WTC11 (cell line): ENCODE data around the gene PRRC2C. TPM values are rescaled to one million over a fixed set of nuclear protein-coding genes. Genes with fewer than 3 reads are reported as not detected.

Source experiments
- ATAC-seq: fragments of 200-7000 bp; cut with Tn5 transposase; 2 replicates; pipeline ENCODE4 v1.10.0; 2021; ENCODE audit warnings: mild to moderate bottlenecking, moderate library complexity
- CTCF ChIA-PET: fragments of 300-600 bp; sonication (Branson Sonifier 250); formaldehyde crosslinking; loops from one replicate; lab custom pipeline; 2021; ENCODE audit warnings: antibody characterized with exemption; lab: Charles Lee
- POLR2A ChIA-PET: fragments of 350-600 bp; sonication (Branson Sonifier 250); formaldehyde crosslinking; loops from one replicate; lab custom pipeline; 2021; ENCODE audit warnings: antibody characterized with exemption; lab: Charles Lee
- DNase-seq: peaks from one replicate; pipeline ENCODE4 v3.0.0; 2021; ENCODE audit warnings: low spot score
- H3K27ac Mint-ChIP-seq: 2 replicates; pipeline ENCODE4 v1.8.0; 2021; ENCODE audit warnings: mixed read lengths
- H3K27me3 Mint-ChIP-seq: 2 replicates; pipeline ENCODE4 v1.8.0; 2021; ENCODE audit warnings: low read depth, mild to moderate bottlenecking, moderate library complexity, mixed read lengths
- H3K36me3 Mint-ChIP-seq: 2 replicates; pipeline ENCODE4 v1.8.0; 2021; ENCODE audit warnings: mixed read lengths
- H3K4me1 Mint-ChIP-seq: 2 replicates; pipeline ENCODE4 v1.8.0; 2022; ENCODE audit warnings: mixed read lengths
- H3K4me3 Mint-ChIP-seq: 2 replicates; pipeline ENCODE4 v1.8.0; 2021; ENCODE audit warnings: mild to moderate bottlenecking, moderate library complexity, mixed read lengths
- H3K9me3 Mint-ChIP-seq: 2 replicates; pipeline ENCODE4 v1.8.0; 2021; ENCODE audit warnings: mixed read lengths
- CBFB ChIP-seq: sonication (generic); formaldehyde crosslinking; IDR thresholded peaks from 2 replicates; pipeline ENCODE4 v1.8.1; 2022; ENCODE audit warnings: mild to moderate bottlenecking, low read depth, missing genetic modification reagents
- CDX4 ChIP-seq: fragments of 250-450 bp; sonication (Bioruptor Pico); IDR thresholded peaks from 2 replicates; pipeline ENCODE4 v1.9.0; 2021; ENCODE audit warnings: moderate library complexity, mild to moderate bottlenecking, inconsistent platforms, borderline replicate concordance
- CTCF ChIP-seq: fragments of 200-600 bp; IDR thresholded peaks from 2 replicates; pipeline ENCODE4 v1.8.0; 2022; ENCODE audit warnings: antibody characterized with exemption
- EMX1 ChIP-seq: fragments of 250-450 bp; sonication (Bioruptor Pico); IDR thresholded peaks from 2 replicates; pipeline ENCODE4 v1.8.0; 2021; ENCODE audit warnings: mild to moderate bottlenecking
- GTF2I ChIP-seq: fragments of 250-450 bp; sonication (Bioruptor Pico); conservative IDR thresholded peaks from 2 replicates; pipeline ENCODE4 v1.4.0; 2021; ENCODE audit warnings: mild to moderate bottlenecking
- JAZF1 ChIP-seq: fragments of 250-450 bp; sonication (Bioruptor Pico); IDR thresholded peaks from 2 replicates; pipeline ENCODE4 v1.9.0; 2021; ENCODE audit warnings: moderate library complexity, mild to moderate bottlenecking, inconsistent platforms
- JUN ChIP-seq: sonication (generic); formaldehyde crosslinking; IDR thresholded peaks from 2 replicates; pipeline ENCODE4 v1.8.0; 2023; ENCODE audit warnings: mild to moderate bottlenecking, missing genetic modification reagents
- MYBL2 ChIP-seq: sonication (generic); formaldehyde crosslinking; IDR thresholded peaks from 2 replicates; pipeline ENCODE4 v1.8.1; 2023; ENCODE audit warnings: mild to moderate bottlenecking, moderate library complexity, missing genetic modification reagents
- NFATC4 ChIP-seq: fragments of 250-450 bp; sonication (Bioruptor Pico); IDR thresholded peaks from 2 replicates; pipeline ENCODE4 v1.9.0; 2021; ENCODE audit warnings: mild to moderate bottlenecking
- NFE2L1 ChIP-seq: sonication (generic); formaldehyde crosslinking; IDR thresholded peaks from 2 replicates; pipeline ENCODE4 v1.8.1; 2023; ENCODE audit warnings: missing genetic modification reagents
- PRRX2 ChIP-seq: fragments of 250-450 bp; sonication (Bioruptor Pico); IDR thresholded peaks from 2 replicates; pipeline ENCODE4 v1.8.0; 2021; ENCODE audit warnings: mild to moderate bottlenecking
- SOX15 ChIP-seq: fragments of 250-450 bp; sonication (Bioruptor Pico); IDR thresholded peaks from 2 replicates; pipeline ENCODE4 v1.9.0; 2021; ENCODE audit warnings: mild to moderate bottlenecking
- STAT6 ChIP-seq: sonication (generic); formaldehyde crosslinking; conservative IDR thresholded peaks from 2 replicates; pipeline ENCODE4 v1.8.1; 2023; ENCODE audit warnings: mild to moderate bottlenecking, low read depth, missing genetic modification reagents, moderate library complexity
- ZMAT4 ChIP-seq: fragments of 250-450 bp; sonication (Bioruptor Pico); IDR thresholded peaks from 2 replicates; pipeline ENCODE4 v1.9.0; 2021; ENCODE audit warnings: mild to moderate bottlenecking
- ZNF219 ChIP-seq: sonication (generic); formaldehyde crosslinking; IDR thresholded peaks from 2 replicates; pipeline ENCODE4 v1.8.0; 2023; ENCODE audit warnings: missing genetic modification reagents, mild to moderate bottlenecking, borderline replicate concordance
- ZNF263 ChIP-seq: sonication (generic); formaldehyde crosslinking; IDR thresholded peaks from 2 replicates; pipeline ENCODE4 v1.8.1; 2022; ENCODE audit warnings: low read depth, mild to moderate bottlenecking, moderate library complexity, missing genetic modification reagents
- ZNF317 ChIP-seq: sonication (generic); formaldehyde crosslinking; IDR thresholded peaks from 2 replicates; pipeline ENCODE4 v1.8.1; 2023; ENCODE audit warnings: low read depth, mild to moderate bottlenecking, moderate library complexity, missing genetic modification reagents, borderline replicate concordance
- ZNF416 ChIP-seq: fragments of 250-450 bp; sonication (Bioruptor Pico); IDR thresholded peaks from 2 replicates; pipeline ENCODE4 v1.9.0; 2021; ENCODE audit warnings: mild to moderate bottlenecking, inconsistent platforms
- ZNF532 ChIP-seq: fragments of 250-450 bp; sonication (Bioruptor Pico); IDR thresholded peaks from 2 replicates; pipeline ENCODE4 v1.9.0; 2021; ENCODE audit warnings: mild to moderate bottlenecking, borderline replicate concordance
- ZNF671 ChIP-seq: fragments of 250-450 bp; sonication (Bioruptor Pico); IDR thresholded peaks from 2 replicates; pipeline ENCODE4 v1.8.0; 2021; ENCODE audit warnings: mild to moderate bottlenecking
- total RNA-seq: library from RNA; stranded (reverse); gene quantifications from 3 replicates; pipeline ENCODE4 v1.2.3, GENCODE V29; 2021

PRRC2C gene
- total RNA-seq, 1 experiment from 2014 or later = 236 TPM

- POLR2A ChIA-PET = interaction anchor here (0.7 kb wide), 1 partner anchor 13 kb away, joined by 3 read pairs; the partner anchor contains the start of gene PRRC2C
- no peaks in the 10 kb centered on the region for H3K9me3 Mint-ChIP-seq
- DNase-seq (no peak), ATAC-seq (no peak)
- H3K36me3 Mint-ChIP-seq = no peaks in the 10 kb centered on the region
- H3K4me1 Mint-ChIP-seq = no peaks in the 10 kb centered on the region
- no peak overlapping the region for H3K27ac Mint-ChIP-seq
- CTCF ChIA-PET = interaction anchor here (0.6 kb wide), 1 partner anchor 11 kb away, joined by 5 read pairs; no protein-coding TSS in a partner anchor
- H3K27me3 Mint-ChIP-seq = no peaks in the 10 kb centered on the region
- no peak for TF ChIP-seq ZMAT4 (CRISPR knock-in tag)
- TF ChIP-seq ZNF219 = no peak
- no peak for TF ChIP-seq NFATC4 (CRISPR knock-in tag)
- no peak for TF ChIP-seq JUN
- no peak for TF ChIP-seq ZNF416 (CRISPR knock-in tag)
- TF ChIP-seq NFE2L1 (CRISPR knock-in tag) = no peak
- TF ChIP-seq ZNF671 (CRISPR knock-in tag) = no peak
- TF ChIP-seq JAZF1 (CRISPR knock-in tag) = no peak
- no peak overlapping the region for H3K4me3 Mint-ChIP-seq
Observed at GRCh38 chr1:171472183-171472647, 13.1 kb upstream of the PRRC2C start.

- no peaks in the 10 kb centered on the region for H3K27me3 Mint-ChIP-seq
- POLR2A ChIA-PET = no interaction called here
- H3K4me1 Mint-ChIP-seq = peaks cover 10% of the 10 kb centered on the region
- H3K9me3 Mint-ChIP-seq = no peaks in the 10 kb centered on the region
- H3K4me3 Mint-ChIP-seq = no peak overlapping the region
- no peak for ATAC-seq
- no peak overlapping the region for H3K27ac Mint-ChIP-seq
- no peak for DNase-seq
- CTCF ChIA-PET = interaction anchor here (1.2 kb wide), 1 partner anchor 232 kb away, joined by 4 read pairs; no protein-coding TSS in a partner anchor
- no peaks in the 10 kb centered on the region for H3K36me3 Mint-ChIP-seq
- TF ChIP-seq ZNF317 (CRISPR knock-in tag) = no peak
- TF ChIP-seq, all 79 proteins: peak for 0
Observed at GRCh38 chr1:171476829-171477228, 8.5 kb upstream of the PRRC2C start.

GRCh38 chr1:171477804-171478203 is 7.5 kb upstream of the PRRC2C start:
- ChIA-PET POLR2A (no interaction called here), CTCF (no interaction called here)
- Mint-ChIP-seq H3K4me1 (peaks cover 12% of the 10 kb centered on the region), H3K36me3 (no peaks in the 10 kb centered on the region), H3K27me3 (no peaks in the 10 kb centered on the region), H3K27ac (no peak overlapping the region), H3K9me3 (no peaks in the 10 kb centered on the region), H3K4me3 (no peak overlapping the region)
- ATAC-seq (no peak), DNase-seq (no peak)
- TF ChIP-seq STAT6 (CRISPR knock-in tag) = no peak
- TF ChIP-seq NFATC4 (CRISPR knock-in tag) = no peak
- no peak for TF ChIP-seq SOX15
- TF ChIP-seq GTF2I (CRISPR knock-in tag) = no peak
- no peak for TF ChIP-seq MYBL2
- no peak for TF ChIP-seq ZNF263
- no peak for TF ChIP-seq EMX1

GRCh38 chr1:171480035-171480434 is 5.3 kb upstream of the PRRC2C start:
- CTCF ChIA-PET = interaction anchor here (0.6 to 1.2 kb wide), 2 partner anchors 12 to 166 kb away, joined by 3 read pairs; partner anchors contain the start of gene FMO4
- POLR2A ChIA-PET = interaction anchor here (0.6 kb wide), 1 partner anchor 50 kb away, joined by 5 read pairs; no protein-coding TSS in a partner anchor
- H3K27ac Mint-ChIP-seq = peak overlapping the region; percentile 7
- no peak overlapping the region for H3K4me3 Mint-ChIP-seq
- H3K27me3 Mint-ChIP-seq = no peaks in the 10 kb centered on the region
- H3K9me3 Mint-ChIP-seq = no peaks in the 10 kb centered on the region
- peaks cover 16% of the 10 kb centered on the region for H3K4me1 Mint-ChIP-seq
- DNase-seq = no peak
- TF ChIP-seq PRRX2 (CRISPR knock-in tag) (no peak), CTCF (no peak), CDX4 (CRISPR knock-in tag) (no peak), ZNF532 (CRISPR knock-in tag) (no peak), CBFB (CRISPR knock-in tag) (no peak)
- ATAC-seq = peak; percentile 56
- H3K36me3 Mint-ChIP-seq = no peaks in the 10 kb centered on the region
